GM12891 (cell line): ENCODE results near the gene SLC34A1.

Experiments
- PAX5 ChIP-seq: IDR thresholded peaks from 2 replicates; pipeline ENCODE4 v1.6.1; 2011; ENCODE audit warnings: low read length, moderate library complexity, mild to moderate bottlenecking; ENCODE audit not compliant: insufficient read depth, severe bottlenecking
- POLR2A ChIP-seq: IDR thresholded peaks from 2 replicates; pipeline ENCODE4 v1.6.1; 2011; ENCODE audit warnings: low read depth, low read length, control low read depth
- POLR2AphosphoS5 ChIP-seq: IDR thresholded peaks from 2 replicates; pipeline ENCODE4 v1.6.1; 2011; ENCODE audit warnings: low read depth, low read length, control low read depth
- POU2F2 ChIP-seq: IDR thresholded peaks from 2 replicates; pipeline ENCODE4 v1.6.1; 2011; ENCODE audit warnings: low read depth, mild to moderate bottlenecking, control low read depth, low read length, moderate library complexity
- SPI1 ChIP-seq: IDR thresholded peaks from 2 replicates; pipeline ENCODE4 v1.6.1; 2011; ENCODE audit warnings: low read depth, low read length, control low read depth
- TAF1 ChIP-seq: IDR thresholded peaks from 2 replicates; pipeline ENCODE4 v1.6.1; 2011; ENCODE audit warnings: low read depth, low read length, control low read depth

GRCh38 chr5:177355868-177356168 lies 28.4 kb upstream of the SLC34A1 start:
- no peak for TF ChIP-seq TAF1
- TF ChIP-seq POLR2AphosphoS5 = no peak
- TF ChIP-seq POLR2A = no peak
- TF ChIP-seq POU2F2 = no peak
- TF ChIP-seq SPI1 = no peak
- TF ChIP-seq PAX5 = no peak
